SIG-M5 (cell line): Measurements from ENCODE around the gene ACOT6.
"Not testable (repeated sequence)": the region's sequence is repeated elsewhere in the genome, so short reads cannot be mapped to it uniquely, and the experiment has no call there.

Source experiments
- DNase-seq: peaks from one replicate; lab custom pipeline; 2025; lab: John Stamatoyannopoulos, UW

ACOT6 gene

DNA sequence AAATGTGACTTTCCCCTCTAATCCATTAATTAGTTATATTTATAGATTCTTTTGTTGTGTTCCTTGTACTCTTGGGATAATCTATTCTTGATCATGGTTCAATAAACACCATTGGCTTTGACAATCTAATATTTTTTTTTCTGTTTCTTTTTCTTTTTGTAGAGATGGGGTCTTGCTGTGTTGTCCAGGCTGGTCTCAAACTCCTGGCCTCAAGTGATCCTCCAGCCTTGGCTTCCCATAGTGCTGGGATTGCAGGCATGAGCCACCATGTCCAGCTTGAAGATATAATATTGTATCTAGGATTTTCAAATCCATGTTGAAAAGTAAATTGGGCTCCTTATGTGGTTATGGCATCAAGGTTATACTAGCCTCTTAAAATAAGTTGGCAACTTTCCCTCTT, 38.7 kb downstream of the ACOT6 start:
- no peak for DNase-seq

DNA sequence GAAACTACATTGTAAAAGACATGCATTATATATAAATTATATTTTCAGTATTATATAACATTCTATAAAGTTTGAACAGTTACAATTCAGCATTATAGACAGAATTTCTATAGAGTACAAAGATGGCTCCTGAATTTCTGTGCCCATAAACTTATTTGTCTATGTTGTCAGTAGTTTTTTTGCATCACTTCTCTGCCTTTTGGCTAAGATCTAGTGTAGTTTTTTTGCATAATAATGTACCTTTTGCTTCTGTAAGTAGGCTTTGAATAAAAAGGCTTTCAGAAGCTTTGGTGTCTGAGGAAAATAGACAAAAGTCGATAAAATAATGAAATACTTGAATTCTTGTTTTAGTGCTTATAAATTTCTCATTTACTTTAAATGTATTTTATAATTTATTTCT, 43.5 kb downstream of the ACOT6 start:
- no peak for DNase-seq

DNA sequence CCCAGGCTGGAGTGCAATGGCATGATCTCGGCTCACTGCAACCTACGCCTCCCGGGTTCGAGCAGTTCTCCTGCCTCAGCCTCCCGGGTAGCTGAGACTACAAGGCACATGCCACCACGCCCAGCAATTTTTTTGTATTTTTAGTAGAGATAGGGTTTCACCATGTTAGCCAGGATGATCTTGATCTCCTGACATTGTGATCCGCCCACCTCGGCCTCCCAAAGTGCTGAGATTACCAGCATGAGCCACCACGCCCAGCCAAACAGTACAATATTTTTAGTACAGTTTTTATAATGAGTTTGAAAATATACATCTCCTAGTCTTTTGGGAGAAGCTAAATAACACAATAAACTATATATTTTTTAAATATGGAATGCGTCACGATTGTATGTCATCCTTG, 46.9 kb downstream of the ACOT6 start:
- not testable (repeated sequence) for DNase-seq

DNA sequence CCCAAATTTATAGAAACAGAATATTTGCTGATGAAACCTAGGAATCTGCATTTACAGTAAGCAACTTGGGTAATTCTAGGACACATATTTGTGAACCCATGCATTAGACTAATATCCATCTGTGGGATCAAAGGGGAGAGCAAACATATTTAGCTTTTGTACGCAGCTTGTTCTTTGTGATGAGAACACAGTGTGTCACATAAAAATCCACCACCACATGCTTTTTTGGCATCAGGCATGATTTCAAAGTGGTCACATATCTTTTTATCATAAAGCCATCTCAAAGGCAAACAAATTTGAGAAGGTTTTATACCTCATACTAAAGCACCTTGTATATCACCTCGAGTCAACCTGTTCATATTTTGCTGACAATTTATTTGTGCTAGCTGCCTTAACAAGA, 48.2 kb downstream of the ACOT6 start:
- no peak for DNase-seq

DNA sequence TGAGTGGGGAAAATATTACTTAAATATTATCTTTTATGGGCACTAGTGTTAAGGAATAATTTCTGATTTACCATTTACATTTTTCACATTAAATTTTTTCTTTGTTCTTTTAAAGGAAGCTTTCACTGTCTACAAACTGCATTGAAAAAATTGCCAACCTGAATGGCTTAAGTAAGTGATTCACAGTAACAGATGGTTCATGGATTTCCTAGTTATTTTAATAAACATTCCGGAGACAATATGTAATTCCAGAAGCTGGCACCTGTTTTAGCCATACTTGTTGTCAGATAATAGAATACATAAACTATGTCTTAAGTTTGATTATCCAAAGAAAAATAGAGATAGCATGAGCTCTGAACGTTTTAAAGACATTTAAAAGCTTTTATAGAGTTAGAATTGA, 49.6 kb downstream of the ACOT6 start:
- no peak for DNase-seq

DNA sequence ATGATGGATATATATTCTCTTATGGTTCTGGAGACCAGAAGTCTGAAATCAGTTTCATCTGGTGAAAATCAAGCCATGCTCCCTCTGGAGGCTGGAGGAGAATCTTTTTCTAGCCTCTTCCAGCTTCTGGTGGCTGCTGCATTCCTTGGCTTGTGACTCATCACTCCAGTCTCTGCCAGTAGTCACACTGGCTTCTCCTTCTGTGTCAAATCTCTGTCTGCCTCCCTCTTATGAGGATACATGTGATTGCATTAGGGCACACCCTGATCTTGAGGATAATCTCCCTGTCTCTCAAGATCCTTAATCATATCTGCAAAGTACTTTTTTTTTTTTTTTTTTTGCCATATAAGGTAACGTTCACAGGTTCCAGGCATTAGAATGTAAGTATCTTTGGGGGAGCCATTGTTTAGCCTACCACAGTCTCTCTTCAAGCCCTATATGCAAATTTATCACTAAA, 50.2 kb downstream of the ACOT6 start:
- no peak for DNase-seq

DNA sequence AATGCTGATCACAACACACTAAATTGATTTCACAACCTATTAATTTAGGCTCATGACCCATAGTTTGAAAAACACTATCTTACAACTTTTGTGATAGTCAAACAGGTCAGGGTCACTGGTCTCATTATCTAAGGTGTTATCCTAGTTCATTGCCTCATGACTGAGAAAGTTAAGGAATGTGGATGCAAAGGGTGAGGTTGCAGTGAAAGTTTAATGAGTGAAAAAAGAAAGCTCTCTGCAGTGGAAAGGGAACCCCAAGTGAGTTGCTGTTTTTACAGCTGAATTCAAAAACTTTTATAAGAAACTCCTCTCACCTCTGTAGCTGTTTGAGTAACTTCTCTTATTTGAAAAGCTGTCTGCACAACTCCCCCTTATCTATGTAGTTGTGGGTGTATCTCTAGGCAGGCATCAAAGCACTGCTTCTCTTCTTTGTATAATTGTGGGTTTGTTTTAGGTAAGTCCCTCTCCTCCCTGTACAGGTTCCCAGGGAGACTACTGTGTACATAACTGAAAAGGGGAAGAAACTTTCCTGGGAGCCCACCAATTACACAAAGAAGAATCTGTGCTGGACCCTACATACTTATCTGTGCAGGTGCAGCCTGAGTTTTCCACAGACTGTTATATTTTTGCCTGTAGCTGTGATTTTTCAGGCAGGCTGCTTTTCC, 51.4 kb downstream of the ACOT6 start:
- no peak for DNase-seq

DNA sequence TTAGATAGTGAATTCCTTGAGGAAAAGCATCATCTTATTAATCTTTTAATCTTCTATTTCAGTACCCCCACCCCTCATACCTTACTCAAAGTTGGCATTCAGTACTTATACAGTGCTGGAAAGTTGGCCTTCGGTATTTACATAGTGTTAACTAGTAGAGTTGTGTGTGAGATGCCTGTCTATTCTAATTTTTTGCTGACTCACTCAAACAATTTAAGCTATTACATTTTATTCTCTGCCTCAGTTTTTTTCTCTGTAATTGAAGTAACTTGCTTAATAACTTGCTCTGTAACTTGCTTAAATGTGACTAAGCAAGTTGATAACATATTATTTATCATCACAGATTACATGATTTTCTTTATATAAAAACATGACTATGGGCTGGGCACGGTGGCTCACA, 52.8 kb downstream of the ACOT6 start:
- DNase-seq: no peak

DNA sequence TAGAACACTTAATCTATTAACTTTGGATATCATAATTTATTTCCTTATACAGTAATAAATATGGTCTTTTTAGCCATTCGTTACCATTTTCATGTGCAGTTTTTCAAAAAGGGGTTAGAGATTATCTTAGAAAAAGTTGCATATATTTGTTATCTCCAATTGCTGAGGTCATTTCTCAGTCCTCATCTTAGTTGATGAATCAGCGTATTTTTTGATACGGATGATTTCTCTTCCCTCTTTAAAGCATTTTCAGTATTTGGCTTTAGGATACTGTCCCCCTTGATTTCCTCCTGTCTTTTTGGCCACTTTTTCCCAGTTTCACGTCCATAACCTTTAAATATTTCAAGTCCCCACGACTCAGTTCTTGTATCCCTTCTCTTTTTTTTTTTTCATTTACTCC, 54.3 kb downstream of the ACOT6 start:
- no peak for DNase-seq

DNA sequence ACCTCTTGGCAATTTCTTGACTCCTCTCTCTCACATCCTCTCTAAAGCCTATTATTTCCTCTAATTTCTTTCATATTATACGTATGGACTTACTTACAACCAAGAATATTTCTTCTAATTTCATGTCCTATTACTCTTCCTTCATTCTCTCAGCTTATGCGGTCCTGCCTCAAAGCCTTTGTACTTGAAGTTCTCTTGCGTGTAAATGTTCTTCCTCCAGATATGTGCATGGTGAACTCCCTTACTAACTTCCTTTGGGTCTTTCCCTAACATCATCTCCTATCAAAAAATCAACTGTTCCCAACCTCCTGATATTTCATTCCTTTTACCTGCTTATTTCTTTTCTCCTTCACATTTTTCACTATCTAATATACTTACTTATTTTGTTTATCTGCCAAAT, 55.5 kb downstream of the ACOT6 start:
- no peak for DNase-seq
